Measurements from ENCODE around the gene SCAMP5. TPM values are rescaled to one million over a fixed set of nuclear protein-coding genes. Genes with fewer than 3 reads are reported as not detected.

SCAMP5 gene, protein sequence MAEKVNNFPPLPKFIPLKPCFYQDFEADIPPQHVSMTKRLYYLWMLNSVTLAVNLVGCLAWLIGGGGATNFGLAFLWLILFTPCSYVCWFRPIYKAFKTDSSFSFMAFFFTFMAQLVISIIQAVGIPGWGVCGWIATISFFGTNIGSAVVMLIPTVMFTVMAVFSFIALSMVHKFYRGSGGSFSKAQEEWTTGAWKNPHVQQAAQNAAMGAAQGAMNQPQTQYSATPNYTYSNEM
- total RNA-seq, result under 1 TPM in 1 of 4 donors, not detected in 3; 0.47 TPM

DNA sequence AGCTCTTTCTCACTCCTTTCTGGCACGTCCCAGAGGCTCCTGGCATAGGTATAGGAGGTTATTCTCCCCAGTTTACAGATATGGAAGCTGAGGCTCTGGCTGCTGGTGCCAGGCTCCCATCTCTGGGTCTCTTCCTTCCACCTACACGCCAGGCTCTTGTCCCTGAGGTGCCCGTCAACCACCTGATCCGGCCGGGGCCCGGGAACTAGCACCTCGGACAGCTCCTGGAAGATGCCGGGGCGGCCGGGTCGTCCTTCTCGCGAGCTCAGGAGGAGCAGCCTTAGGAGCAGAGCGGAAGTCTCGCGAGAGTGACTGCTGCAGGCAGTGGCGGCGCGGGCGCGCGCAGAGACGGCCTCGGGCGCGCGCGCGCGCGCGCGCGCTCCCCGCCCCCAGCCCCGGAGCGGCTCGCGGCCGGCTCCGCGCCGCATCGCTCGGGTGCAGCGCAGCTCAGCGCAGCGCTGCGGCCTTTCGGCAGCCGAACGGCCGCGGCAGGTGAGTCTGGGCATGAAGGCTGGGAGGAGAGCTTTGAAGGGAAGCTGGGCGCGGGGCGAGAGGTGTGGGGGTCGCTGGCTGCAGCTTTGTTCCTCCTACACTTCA lies at the start of gene SCAMP5:
Gene SCAMP5 (plus strand): TSS at position 382 of the 597 bp plus-strand sequence. CDS start 16,277 bp downstream, outside the sequence.
- peaks cover 4 to 10% of the 10 kb centered on the region in 2 donors for H3K4me1 ChIP-seq
- H3K36me3 ChIP-seq, result no peaks in the 10 kb centered on the region
- peak; percentile 68 to 76 for DNase-seq
- no peaks in the 10 kb centered on the region for H3K9me3 ChIP-seq
- TF ChIP-seq, protein P1, sequence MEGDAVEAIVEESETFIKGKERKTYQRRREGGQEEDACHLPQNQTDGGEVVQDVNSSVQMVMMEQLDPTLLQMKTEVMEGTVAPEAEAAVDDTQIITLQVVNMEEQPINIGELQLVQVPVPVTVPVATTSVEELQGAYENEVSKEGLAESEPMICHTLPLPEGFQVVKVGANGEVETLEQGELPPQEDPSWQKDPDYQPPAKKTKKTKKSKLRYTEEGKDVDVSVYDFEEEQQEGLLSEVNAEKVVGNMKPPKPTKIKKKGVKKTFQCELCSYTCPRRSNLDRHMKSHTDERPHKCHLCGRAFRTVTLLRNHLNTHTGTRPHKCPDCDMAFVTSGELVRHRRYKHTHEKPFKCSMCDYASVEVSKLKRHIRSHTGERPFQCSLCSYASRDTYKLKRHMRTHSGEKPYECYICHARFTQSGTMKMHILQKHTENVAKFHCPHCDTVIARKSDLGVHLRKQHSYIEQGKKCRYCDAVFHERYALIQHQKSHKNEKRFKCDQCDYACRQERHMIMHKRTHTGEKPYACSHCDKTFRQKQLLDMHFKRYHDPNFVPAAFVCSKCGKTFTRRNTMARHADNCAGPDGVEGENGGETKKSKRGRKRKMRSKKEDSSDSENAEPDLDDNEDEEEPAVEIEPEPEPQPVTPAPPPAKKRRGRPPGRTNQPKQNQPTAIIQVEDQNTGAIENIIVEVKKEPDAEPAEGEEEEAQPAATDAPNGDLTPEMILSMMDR (IDR thresholded peaks at IDR 0.05 in 4 of 5, conservative IDR thresholded peaks at IDR 0.05 in 1 of 5), result no peak
- no peak for TF ChIP-seq POLR2A (IDR thresholded peaks at IDR 0.05)
- in situ Hi-C loops (cut with MboI; ENCODE audit: low sequenced_read_pairs in 4 of 4) (no loop called here), intact Hi-C loops (cut with DNase I; ENCODE audit: low total_unique reads) (no loop called here)
- peak within 1 kb of the TSS; percentile 48 to 56 (median 52) for H3K4me3 ChIP-seq
- peak; percentile 82 to 85 for ATAC-seq
- H3K27me3 ChIP-seq, result peaks cover 23 to 34% (median 26%) of the 10 kb centered on the region in 3 donors
- no peak within 1 kb of the TSS for H3K27ac ChIP-seq

DNA sequence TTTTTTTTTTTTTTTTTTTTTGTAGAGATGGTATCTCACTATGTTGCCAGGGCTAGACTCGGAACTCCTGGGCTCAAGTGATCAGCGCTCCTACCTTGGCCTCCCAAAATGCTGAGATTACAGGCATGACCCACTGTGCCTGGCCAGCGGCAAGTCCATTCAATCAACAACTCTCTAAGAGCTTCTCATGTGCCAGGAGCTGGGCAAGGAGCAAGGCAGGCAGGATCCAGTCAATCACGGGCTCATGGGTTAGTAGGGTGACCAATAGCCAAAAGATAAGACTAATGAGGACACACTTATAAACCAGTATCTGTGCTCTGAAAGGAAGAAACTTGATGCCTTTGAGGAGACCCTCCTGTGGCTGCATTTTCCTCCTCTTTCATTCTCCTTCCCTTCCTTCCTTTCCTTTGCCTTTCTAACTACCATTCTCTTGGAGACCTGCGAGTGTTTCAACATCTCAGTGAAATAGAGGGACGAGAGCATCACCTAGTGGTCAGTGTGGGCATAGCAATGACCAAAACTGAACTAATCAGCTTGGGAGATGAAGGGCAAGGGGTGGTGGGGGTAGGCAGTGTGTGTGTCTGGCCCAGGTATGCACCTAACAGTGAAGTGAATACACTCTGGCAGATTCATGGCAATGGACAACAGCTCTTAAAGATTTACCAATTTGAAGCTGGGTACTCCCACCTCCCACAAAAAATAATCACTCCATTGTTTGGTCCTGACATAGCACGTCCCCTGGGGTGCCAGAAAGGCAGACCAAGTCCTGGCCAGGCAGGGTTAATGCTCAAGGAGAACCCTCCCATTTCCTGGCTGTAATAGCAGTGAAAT lies 45.1 kb upstream of the SCAMP5 start:
- H3K27me3 ChIP-seq, result peaks cover 5 to 12% (median 6%) of the 10 kb centered on the region in 3 donors
- intact Hi-C loops (cut with DNase I; ENCODE audit: low total_unique reads), result loop anchor here (1.0 to 2.0 kb wide), 2 partner anchors 107 to 179 kb away; partner anchors contain the start of gene ULK3
- H3K4me3 ChIP-seq, result no peak overlapping the region
- H3K27ac ChIP-seq, result no peak overlapping the region
- in situ Hi-C loops (cut with MboI; ENCODE audit: low sequenced_read_pairs in 4 of 4), result loop anchor here in 1 of 4 donors (5.0 kb wide), 1 partner anchor 178 kb away; no protein-coding TSS in a partner anchor
- DNase-seq, result peak; percentile 36 to 64
- peak; percentile 90 to 92 for ATAC-seq
- H3K4me1 ChIP-seq, result no peaks in the 10 kb centered on the region
- H3K9me3 ChIP-seq, result no peaks in the 10 kb centered on the region
- no peak for TF ChIP-seq POLR2A (IDR thresholded peaks at IDR 0.05)
- TF ChIP-seq, protein P1 (IDR thresholded peaks at IDR 0.05 in 4 of 5, conservative IDR thresholded peaks at IDR 0.05 in 1 of 5), result peak; percentile 95 to 99 (median 97)
- H3K36me3 ChIP-seq, result no peaks in the 10 kb centered on the region

DNA sequence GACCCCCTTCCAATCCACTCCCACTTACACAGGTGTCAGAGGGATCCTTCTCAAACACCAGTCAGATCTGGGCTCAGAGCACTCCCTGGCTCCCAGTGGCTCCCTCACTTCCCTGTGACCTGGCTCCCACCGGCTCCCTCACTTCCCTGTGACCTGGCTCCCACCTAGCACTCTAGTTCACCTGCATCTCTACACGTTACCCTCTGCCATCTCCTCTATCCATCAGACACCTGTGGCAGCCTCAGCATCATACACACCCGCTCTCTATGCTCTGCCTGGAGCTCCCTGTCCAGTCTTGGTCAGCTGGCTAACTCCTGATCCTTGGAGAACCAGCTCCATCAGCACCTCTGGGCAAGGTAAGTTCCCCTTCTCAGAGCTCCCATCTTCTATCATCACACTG lies 44.4 kb upstream of the SCAMP5 start:
- Histone ChIP-seq H3K27ac (no peak overlapping the region), H3K9me3 (no peaks in the 10 kb centered on the region), H3K27me3 (peaks cover 13 to 19% (median 13%) of the 10 kb centered on the region in 3 donors), H3K36me3 (no peaks in the 10 kb centered on the region), H3K4me3 (no peak overlapping the region), H3K4me1 (peaks cover 3 to 4% of the 10 kb centered on the region in 2 donors)
- no peak for TF ChIP-seq POLR2A (IDR thresholded peaks at IDR 0.05)
- TF ChIP-seq, protein P1 (IDR thresholded peaks at IDR 0.05 in 4 of 5, conservative IDR thresholded peaks at IDR 0.05 in 1 of 5), result no peak
- no peak for ATAC-seq
- in situ Hi-C loops (cut with MboI; ENCODE audit: low sequenced_read_pairs in 4 of 4) (loop anchor here in 1 of 4 donors (5.0 kb wide), 1 partner anchor 179 kb away; no protein-coding TSS in a partner anchor), intact Hi-C loops (cut with DNase I; ENCODE audit: low total_unique reads) (loop anchor here (2.0 kb wide), 1 partner anchor 108 kb away; the partner anchor contains the start of gene ULK3)
- DNase-seq, result no peak

DNA sequence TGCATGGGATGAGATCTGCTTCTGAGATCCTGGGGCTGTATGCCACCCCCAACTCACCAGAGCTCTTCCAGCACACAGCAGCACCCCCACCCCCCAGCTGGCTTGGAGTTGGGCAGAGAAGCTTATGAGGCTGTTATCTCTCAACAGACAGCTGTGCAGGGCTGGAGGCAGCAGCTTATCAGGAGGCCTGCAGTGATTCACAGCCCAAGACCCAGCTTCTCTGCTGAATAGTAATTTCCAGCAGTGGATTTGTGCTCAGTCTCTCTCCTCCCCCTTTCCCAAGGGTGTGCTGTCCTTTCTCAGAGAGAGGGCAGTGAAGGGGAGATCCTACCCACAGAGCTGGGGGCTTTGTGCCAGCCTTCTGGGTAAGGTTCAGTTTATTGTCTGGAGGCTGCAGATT lies 40.8 kb upstream of the SCAMP5 start:
- DNase-seq, result no peak
- no peak overlapping the region for H3K4me3 ChIP-seq
- no peak overlapping the region for H3K27ac ChIP-seq
- H3K27me3 ChIP-seq, result peaks cover 37 to 44% (median 41%) of the 10 kb centered on the region in 3 donors
- H3K4me1 ChIP-seq, result peaks cover 15 to 25% of the 10 kb centered on the region in 2 donors
- ATAC-seq, result no peak
- no peak for TF ChIP-seq POLR2A (IDR thresholded peaks at IDR 0.05)
- TF ChIP-seq, protein P1 (IDR thresholded peaks at IDR 0.05 in 4 of 5, conservative IDR thresholded peaks at IDR 0.05 in 1 of 5), result no peak
- no peaks in the 10 kb centered on the region for H3K36me3 ChIP-seq
- in situ Hi-C loops (cut with MboI; ENCODE audit: low sequenced_read_pairs in 4 of 4) (loop anchor here in 1 of 4 donors (5.0 kb wide), 1 partner anchor 182 kb away; no protein-coding TSS in a partner anchor), intact Hi-C loops (cut with DNase I; ENCODE audit: low total_unique reads) (no loop called here)
- H3K9me3 ChIP-seq, result no peaks in the 10 kb centered on the region
